Measurements from ENCODE around the gene RAC2.

Gene RAC2

DNA sequence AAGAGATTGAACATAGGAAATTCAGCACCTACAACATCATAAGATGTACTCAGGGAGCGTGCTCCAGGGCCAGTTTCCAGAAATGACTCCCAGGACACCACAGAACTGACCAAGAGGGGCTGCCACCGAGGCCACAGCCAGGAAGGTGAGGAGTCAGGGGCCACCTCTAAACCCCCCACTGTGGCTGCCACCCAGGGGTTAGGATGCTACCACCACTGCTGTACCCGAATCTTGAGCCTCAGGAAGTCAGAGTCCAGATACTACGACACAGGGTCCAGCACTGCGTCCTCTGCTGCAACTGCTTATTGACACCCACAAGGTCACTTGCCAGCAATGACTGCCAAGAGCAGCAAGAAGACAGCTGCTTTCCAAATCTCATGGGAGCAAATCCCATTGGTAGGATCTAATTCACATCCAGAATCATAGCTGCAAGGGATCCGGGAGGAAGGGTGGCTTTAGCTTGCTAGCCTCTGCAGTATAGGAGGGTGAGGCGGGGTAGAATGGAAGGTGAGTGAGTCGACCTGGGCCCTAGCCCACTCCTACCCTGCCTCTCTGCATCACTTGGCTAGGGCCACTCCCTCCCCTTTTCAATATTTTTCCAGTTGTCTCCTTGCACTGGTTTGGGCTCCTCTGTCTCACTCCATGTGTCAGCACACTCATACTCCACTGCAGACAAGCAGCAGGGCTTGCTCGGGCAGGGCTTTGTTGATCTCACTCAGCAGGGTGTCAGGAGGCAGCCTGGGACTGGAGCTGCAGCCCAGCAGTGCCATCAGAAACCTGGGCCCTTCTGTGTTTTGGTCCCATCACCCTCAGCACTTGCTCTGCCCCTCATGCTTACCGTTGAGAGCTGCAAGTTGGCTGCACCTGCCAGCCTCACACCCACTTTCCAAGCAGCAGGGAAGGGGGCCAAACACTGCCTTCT, 20.2 kb upstream of the RAC2 start:
- Histone ChIP-seq H3K27ac (ENCODE audit: low read depth, low read length, poor library complexity, severe bottlenecking) (no peak overlapping the region), H4K20me1 (ENCODE audit: insufficient read depth, low read length) (no peaks in the 10 kb centered on the region), H3K9ac (ENCODE audit: low read length) (no peak overlapping the region), H3K9me2 (ENCODE audit: low read depth, low read length) (no peaks in the 10 kb centered on the region), H3K27me3 (ENCODE audit: insufficient read depth, low read length) (peaks cover 27% of the 10 kb centered on the region; the same call in 1 of the 2 replicates), H3K79me2 (ENCODE audit: insufficient read depth, low read length) (no peaks in the 10 kb centered on the region), H3K4me1 (ENCODE audit: insufficient read depth, low read length, severe bottlenecking) (peaks cover 24% of the 10 kb centered on the region), H3K36me3 (ENCODE audit: insufficient read depth, low read length) (peaks cover 3% of the 10 kb centered on the region; the same call in 1 of the 2 replicates), H2AFZ (ENCODE audit: low read length) (no peak overlapping the region), H3K4me2 (ENCODE audit: low read length) (no peak overlapping the region), H3F3A (ENCODE audit: insufficient read depth, low read length) (no peaks in the 10 kb centered on the region), H3K9me3 (ENCODE audit: low read length) (peaks cover 12% of the 10 kb centered on the region), H3K4me3 (ENCODE audit: low read depth, low read length, poor library complexity, severe bottlenecking) (no peak overlapping the region)
- TF ChIP-seq, protein P1, sequence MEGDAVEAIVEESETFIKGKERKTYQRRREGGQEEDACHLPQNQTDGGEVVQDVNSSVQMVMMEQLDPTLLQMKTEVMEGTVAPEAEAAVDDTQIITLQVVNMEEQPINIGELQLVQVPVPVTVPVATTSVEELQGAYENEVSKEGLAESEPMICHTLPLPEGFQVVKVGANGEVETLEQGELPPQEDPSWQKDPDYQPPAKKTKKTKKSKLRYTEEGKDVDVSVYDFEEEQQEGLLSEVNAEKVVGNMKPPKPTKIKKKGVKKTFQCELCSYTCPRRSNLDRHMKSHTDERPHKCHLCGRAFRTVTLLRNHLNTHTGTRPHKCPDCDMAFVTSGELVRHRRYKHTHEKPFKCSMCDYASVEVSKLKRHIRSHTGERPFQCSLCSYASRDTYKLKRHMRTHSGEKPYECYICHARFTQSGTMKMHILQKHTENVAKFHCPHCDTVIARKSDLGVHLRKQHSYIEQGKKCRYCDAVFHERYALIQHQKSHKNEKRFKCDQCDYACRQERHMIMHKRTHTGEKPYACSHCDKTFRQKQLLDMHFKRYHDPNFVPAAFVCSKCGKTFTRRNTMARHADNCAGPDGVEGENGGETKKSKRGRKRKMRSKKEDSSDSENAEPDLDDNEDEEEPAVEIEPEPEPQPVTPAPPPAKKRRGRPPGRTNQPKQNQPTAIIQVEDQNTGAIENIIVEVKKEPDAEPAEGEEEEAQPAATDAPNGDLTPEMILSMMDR (IDR thresholded peaks at IDR 0.05; ENCODE audit: low read length): no peak
- no peak for TF ChIP-seq EZH2 (IDR thresholded peaks at IDR 0.05; ENCODE audit: borderline replicate concordance, low read length)

DNA sequence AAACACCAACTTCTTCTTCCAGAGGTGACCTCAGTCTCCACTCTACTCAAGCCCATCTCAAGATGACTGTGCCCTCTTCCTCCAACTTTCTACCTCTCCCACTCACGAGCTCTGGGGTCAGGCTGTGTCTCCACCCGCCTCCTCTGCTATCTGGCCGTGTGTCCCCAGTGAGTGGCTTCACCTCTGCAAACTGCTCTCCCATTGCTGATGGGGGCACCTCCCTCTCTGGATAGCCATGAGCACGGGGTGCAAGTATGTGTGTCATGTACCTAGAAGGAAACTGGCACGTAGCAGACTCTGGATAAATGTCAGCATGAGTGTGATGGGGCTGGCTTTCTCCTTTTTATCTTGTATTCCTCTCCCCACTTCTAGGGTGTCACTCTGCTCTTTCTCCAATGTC, 18.3 kb upstream of the RAC2 start:
- H3K27ac ChIP-seq (ENCODE audit: low read depth, low read length, poor library complexity, severe bottlenecking): no peak overlapping the region
- H3K9me3 ChIP-seq (ENCODE audit: low read length): peaks cover 12% of the 10 kb centered on the region
- no peaks in the 10 kb centered on the region for H3K79me2 ChIP-seq (ENCODE audit: insufficient read depth, low read length)
- H3K9me2 ChIP-seq (ENCODE audit: low read depth, low read length): no peaks in the 10 kb centered on the region
- no peaks in the 10 kb centered on the region for H3F3A ChIP-seq (ENCODE audit: insufficient read depth, low read length)
- H3K4me2 ChIP-seq (ENCODE audit: low read length): no peak overlapping the region
- H3K36me3 ChIP-seq (ENCODE audit: insufficient read depth, low read length): peaks cover 3% of the 10 kb centered on the region; the same call in 1 of the 2 replicates
- no peaks in the 10 kb centered on the region for H4K20me1 ChIP-seq (ENCODE audit: insufficient read depth, low read length)
- H3K27me3 ChIP-seq (ENCODE audit: insufficient read depth, low read length): peaks cover 23% of the 10 kb centered on the region; the same call in 1 of the 2 replicates
- no peak overlapping the region for H2AFZ ChIP-seq (ENCODE audit: low read length)
- TF ChIP-seq EZH2 (IDR thresholded peaks at IDR 0.05; ENCODE audit: borderline replicate concordance, low read length): no peak
- TF ChIP-seq, protein P1 (IDR thresholded peaks at IDR 0.05; ENCODE audit: low read length): no peak
- H3K4me1 ChIP-seq (ENCODE audit: insufficient read depth, low read length, severe bottlenecking): peaks cover 19% of the 10 kb centered on the region
- no peak overlapping the region for H3K4me3 ChIP-seq (ENCODE audit: low read depth, low read length, poor library complexity, severe bottlenecking)
- no peak overlapping the region for H3K9ac ChIP-seq (ENCODE audit: low read length)

DNA sequence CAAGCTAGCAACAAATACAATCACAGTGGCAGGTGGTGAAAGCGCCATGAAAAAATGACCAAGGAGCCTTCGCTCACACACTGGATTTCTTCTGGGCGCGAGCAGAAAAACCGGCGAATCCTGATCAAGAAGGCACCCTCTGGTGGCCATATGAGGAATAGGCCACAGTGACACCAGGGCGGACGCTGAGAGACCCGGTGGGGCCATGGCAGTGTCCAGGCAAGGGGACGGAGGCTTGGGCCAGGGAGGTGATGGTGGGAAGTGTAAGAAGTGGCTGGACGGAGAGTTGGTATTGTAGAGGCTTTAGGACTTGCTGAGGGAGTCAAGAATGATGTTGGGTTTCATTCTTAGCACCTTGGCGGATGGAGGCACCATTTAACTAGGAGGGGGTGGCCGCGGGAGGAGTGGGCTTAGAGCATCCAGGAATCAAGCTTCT, 16.9 kb upstream of the RAC2 start:
- Histone ChIP-seq H3K4me2 (ENCODE audit: low read length) (peak overlapping the region; percentile 40; the same call in 1 of the 2 replicates), H4K20me1 (ENCODE audit: insufficient read depth, low read length) (no peaks in the 10 kb centered on the region), H3K79me2 (ENCODE audit: insufficient read depth, low read length) (no peaks in the 10 kb centered on the region), H3K4me1 (ENCODE audit: insufficient read depth, low read length, severe bottlenecking) (peaks cover 16% of the 10 kb centered on the region), H3K9ac (ENCODE audit: low read length) (no peak overlapping the region), H3K27me3 (ENCODE audit: insufficient read depth, low read length) (peaks cover 23% of the 10 kb centered on the region; the same call in 1 of the 2 replicates), H3K27ac (ENCODE audit: low read depth, low read length, poor library complexity, severe bottlenecking) (no peak overlapping the region), H3K9me3 (ENCODE audit: low read length) (peaks cover 12% of the 10 kb centered on the region), H3F3A (ENCODE audit: insufficient read depth, low read length) (no peaks in the 10 kb centered on the region), H2AFZ (ENCODE audit: low read length) (no peak overlapping the region), H3K4me3 (ENCODE audit: low read depth, low read length, poor library complexity, severe bottlenecking) (no peak overlapping the region), H3K9me2 (ENCODE audit: low read depth, low read length) (no peaks in the 10 kb centered on the region), H3K36me3 (ENCODE audit: insufficient read depth, low read length) (peaks cover 3% of the 10 kb centered on the region; the same call in 1 of the 2 replicates)
- TF ChIP-seq, protein P1 (IDR thresholded peaks at IDR 0.05; ENCODE audit: low read length): peak; percentile 94
- TF ChIP-seq EZH2 (IDR thresholded peaks at IDR 0.05; ENCODE audit: borderline replicate concordance, low read length): no peak
